ENCODE results near the gene MAFG.

MAFG gene

GRCh38 chr17:81870131-81870980, 57.2 kb downstream of the MAFG start:
- in situ Hi-C loops (cut with HindIII; ENCODE audit: low sequenced_read_pairs), result no loop called here

DNA sequence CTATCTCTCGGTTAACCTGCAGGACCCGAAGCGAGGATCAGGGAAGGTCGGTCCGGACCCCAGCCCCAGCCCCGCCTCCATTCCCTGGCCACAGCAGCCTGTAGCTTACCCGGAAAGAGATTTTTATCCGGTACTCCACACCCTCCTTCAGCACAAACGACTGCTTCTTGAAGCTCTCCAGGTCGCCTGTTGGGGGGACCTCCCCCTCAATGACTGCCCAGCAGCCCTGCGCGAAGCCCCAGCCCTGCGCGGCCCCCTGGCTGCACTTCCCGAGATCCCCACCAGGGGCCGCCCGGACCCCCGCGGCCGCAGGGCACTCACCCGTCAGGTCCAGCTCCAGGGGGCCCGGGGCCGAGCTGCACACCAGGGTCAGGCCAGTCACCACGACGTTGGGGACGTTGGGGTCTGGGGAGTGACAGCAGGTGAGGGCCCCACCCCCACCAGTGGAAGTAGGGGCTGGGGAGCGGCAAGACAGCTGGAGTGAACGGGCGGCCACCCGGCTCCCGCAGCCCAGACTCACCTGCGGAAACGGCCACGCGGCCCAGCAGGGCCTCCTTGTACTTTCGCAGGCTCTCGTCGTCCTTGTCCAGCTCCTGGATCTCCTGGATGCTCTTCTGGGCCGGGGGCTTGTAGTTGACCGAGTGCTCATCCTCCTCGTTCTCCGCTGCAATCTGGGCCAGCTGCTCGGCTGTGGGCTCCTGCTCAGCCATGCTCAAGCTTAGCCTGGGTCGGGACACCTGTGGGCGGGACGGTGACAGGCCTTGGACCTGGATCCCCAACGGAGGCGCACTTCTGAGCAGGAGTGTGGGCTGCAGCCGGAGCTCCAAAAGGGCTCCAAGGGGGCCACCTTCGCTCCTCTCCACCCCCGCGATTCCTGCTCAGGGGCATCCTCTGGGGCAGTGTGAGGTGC, 58.1 kb downstream of the MAFG start:
- in situ Hi-C loops (cut with HindIII; ENCODE audit: low sequenced_read_pairs), result no loop called here

GRCh38 chr17:81868674-81869220, 58.8 kb downstream of the MAFG start:
- in situ Hi-C loops (cut with HindIII; ENCODE audit: low sequenced_read_pairs), result no loop called here

Measured in DLD1 (cell line).